HepG2 (cell line): ENCODE data around the gene ZBTB4. TPM values are rescaled to one million over a fixed set of nuclear protein-coding genes. Genes with fewer than 3 reads are reported as not detected.

Experiments
- BCL6 ChIP-seq: IDR thresholded peaks from 2 replicates; pipeline ENCODE4 v1.6.1; 2016; ENCODE audit warnings: missing genetic modification reagents, missing compliant biosample characterization
- FIP1L1 ChIP-seq: fragments of 200-400 bp; formaldehyde crosslinking; IDR thresholded peaks from 2 replicates; pipeline ENCODE4 v1.6.1; 2018; ENCODE audit warnings: low read depth, mild to moderate bottlenecking, low read length, moderate library complexity, borderline replicate concordance; ENCODE audit not compliant: insufficient read depth
- HIVEP1 ChIP-seq: sonication (generic); formaldehyde crosslinking; IDR thresholded peaks from 2 replicates; pipeline ENCODE4 v1.4.0; 2020; ENCODE audit warnings: mild to moderate bottlenecking, missing genetic modification reagents
- KAT7 ChIP-seq: IDR thresholded peaks from 2 replicates; pipeline ENCODE4 v1.6.1; 2018; ENCODE audit warnings: borderline replicate concordance, missing compliant biosample characterization
- MEF2D ChIP-seq: sonication (generic); formaldehyde crosslinking; IDR thresholded peaks from 2 replicates; pipeline ENCODE4 v1.5.1; 2020; ENCODE audit warnings: mild to moderate bottlenecking, missing genetic modification reagents
- POLR2A ChIP-seq, 2 experiments: IDR thresholded peaks; 2 replicates each; pipeline ENCODE4 v1.6.1; 2011; ENCODE audit warnings: low read depth in 2 of 2, low read length in 2 of 2, mild to moderate bottlenecking in 1 of 2, moderate library complexity in 1 of 2; ENCODE audit not compliant: insufficient read depth in 1 of 2
- ZMYM3 ChIP-seq: sonication (generic); formaldehyde crosslinking; IDR thresholded peaks from 2 replicates; pipeline ENCODE4 v1.5.1; 2020; ENCODE audit warnings: mild to moderate bottlenecking, missing genetic modification reagents
- ZNF251 ChIP-seq: sonication (generic); formaldehyde crosslinking; IDR thresholded peaks from 2 replicates; pipeline ENCODE4 v1.9.0; 2021; ENCODE audit warnings: mild to moderate bottlenecking, missing genetic modification reagents
- ZNF572 ChIP-seq: sonication (generic); formaldehyde crosslinking; IDR thresholded peaks from 2 replicates; pipeline ENCODE4 v1.5.1; 2020; ENCODE audit warnings: mild to moderate bottlenecking, missing genetic modification reagents
- ZNF589 ChIP-seq: sonication (generic); formaldehyde crosslinking; conservative IDR thresholded peaks from 2 replicates; pipeline ENCODE4 v1.8.0; 2022; ENCODE audit warnings: mild to moderate bottlenecking, moderate library complexity, missing genetic modification reagents
- ZNF652 ChIP-seq: IDR thresholded peaks from 2 replicates; pipeline ENCODE4 v1.6.1; 2016; ENCODE audit warnings: low read depth, borderline replicate concordance
- ZNF660 ChIP-seq: sonication (generic); formaldehyde crosslinking; IDR thresholded peaks from 2 replicates; pipeline ENCODE4 v1.5.1; 2020; ENCODE audit warnings: mild to moderate bottlenecking, low read depth, missing genetic modification reagents, borderline replicate concordance
- ZNF792 ChIP-seq: IDR thresholded peaks from 2 replicates; pipeline ENCODE4 v1.6.1; 2016
- polyA plus RNA-seq, 8 experiments: library from polyadenylated mRNA; depleted of rRNA in 3 of 8; stranded (reverse) in 7 of 8; unstranded in 1 of 8; fragments of >200 nt; fragmentation: Illumina TruSeq in 4 of 8; extraction: Trizol in 4 of 8; gene quantifications; 2 replicates each; pipeline versions ENCODE4 v1.2.1 to v1.2.3, GENCODE V29; 2011 to 2016; ENCODE audit warnings: low read depth in 4 of 8, missing spikeins in 1 of 8, mixed read lengths in 1 of 8; ENCODE audit not compliant: insufficient read depth in 1 of 8
- total RNA-seq, 5 experiments: library from RNA; depleted of rRNA; stranded (reverse); fragments of >200 nt; fragmentation: Illumina TruSeq; extraction: Trizol; gene quantifications; 2 replicates each; pipeline ENCODE4 v1.2.3, GENCODE V29; 2016; ENCODE audit warnings: low read depth in 1 of 5
- TF ChIP-seq, protein P1 (sequence below): IDR thresholded peaks from 2 replicates; pipeline ENCODE4 v1.6.1; 2016; ENCODE audit warnings: low read depth, control low read depth
- TF ChIP-seq, protein P2 (sequence below): sonication (generic); formaldehyde crosslinking; conservative IDR thresholded peaks from 2 replicates; pipeline ENCODE4 v1.5.0; 2020; ENCODE audit warnings: missing genetic modification reagents
- TF ChIP-seq, protein P3 (sequence below), 2 experiments: fragments of 450-650 bp in 1 of 2; sonication (generic) in 1 of 2; formaldehyde crosslinking; IDR thresholded peaks; 2 replicates each; pipeline versions ENCODE4 v1.5.0 to v1.8.0; 2020 to 2022; ENCODE audit warnings: mild to moderate bottlenecking in 1 of 2, missing genetic modification reagents in 1 of 2
- TF ChIP-seq, protein P4 (sequence below): sonication (generic); formaldehyde crosslinking; IDR thresholded peaks from 2 replicates; pipeline ENCODE4 v1.5.0; 2020; ENCODE audit warnings: mild to moderate bottlenecking, missing genetic modification reagents
- TF ChIP-seq, protein P5 (sequence below): sonication (generic); formaldehyde crosslinking; IDR thresholded peaks from 2 replicates; pipeline ENCODE4 v1.4.0; 2020; ENCODE audit warnings: mild to moderate bottlenecking, low read depth, missing genetic modification reagents
- TF ChIP-seq, protein P6 (sequence below): sonication (generic); formaldehyde crosslinking; IDR thresholded peaks from 2 replicates; pipeline ENCODE4 v1.8.1; 2023; ENCODE audit warnings: mild to moderate bottlenecking, missing genetic modification reagents

The ZBTB4 gene
- total and polyA plus RNA-seq, 2 of the 13 experiments (the other 11 are each of a cell fraction or from before 2014, with no cell fraction given), result 4.3 to 7.4 TPM

DNA sequence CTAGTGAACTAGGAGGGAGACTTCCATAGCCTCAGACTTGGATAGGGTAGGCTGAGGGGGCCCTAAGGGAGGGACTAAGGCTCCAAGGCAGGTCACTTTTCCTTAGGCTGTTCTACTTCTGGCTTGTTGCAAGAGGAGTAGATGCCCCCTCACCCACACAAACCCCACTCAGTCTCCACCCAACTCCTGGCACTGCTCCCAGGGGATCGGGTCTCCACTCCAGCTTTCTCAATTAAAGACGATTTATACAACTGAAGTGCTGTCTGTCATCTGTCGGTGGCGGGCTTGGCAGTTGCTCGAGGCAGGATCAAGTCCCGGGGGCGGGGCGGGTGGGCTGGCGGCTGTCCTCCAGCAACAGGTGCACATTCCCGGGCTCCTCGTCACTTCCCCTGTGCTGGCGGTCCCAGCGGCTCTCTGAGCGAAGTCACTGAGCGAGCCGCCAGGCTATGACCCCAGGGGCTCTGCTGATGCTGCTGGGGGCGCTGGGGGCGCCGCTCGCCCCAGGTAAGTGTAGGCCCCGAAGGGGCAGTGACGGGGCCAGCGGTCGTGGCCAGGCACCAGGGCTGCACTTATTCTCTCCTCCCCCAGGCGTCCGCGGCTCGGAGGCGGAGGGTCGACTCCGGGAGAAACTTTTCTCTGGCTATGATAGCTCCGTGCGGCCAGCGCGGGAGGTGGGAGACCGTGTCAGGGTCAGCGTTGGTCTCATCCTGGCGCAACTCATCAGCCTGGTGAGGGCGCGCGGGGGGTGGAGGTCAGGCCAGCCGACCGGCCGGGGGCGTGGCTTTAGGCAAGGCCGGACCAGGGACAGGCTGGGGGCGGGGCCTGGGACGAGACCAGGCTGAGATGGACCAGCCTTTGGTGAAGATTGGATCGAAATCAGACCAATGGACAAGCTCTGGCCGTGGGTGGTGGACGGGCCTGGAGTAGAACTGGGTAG, 34.5 kb downstream of the ZBTB4 start, which contains the start of gene CHRNB1 (continued):
- TF ChIP-seq, protein P1, sequence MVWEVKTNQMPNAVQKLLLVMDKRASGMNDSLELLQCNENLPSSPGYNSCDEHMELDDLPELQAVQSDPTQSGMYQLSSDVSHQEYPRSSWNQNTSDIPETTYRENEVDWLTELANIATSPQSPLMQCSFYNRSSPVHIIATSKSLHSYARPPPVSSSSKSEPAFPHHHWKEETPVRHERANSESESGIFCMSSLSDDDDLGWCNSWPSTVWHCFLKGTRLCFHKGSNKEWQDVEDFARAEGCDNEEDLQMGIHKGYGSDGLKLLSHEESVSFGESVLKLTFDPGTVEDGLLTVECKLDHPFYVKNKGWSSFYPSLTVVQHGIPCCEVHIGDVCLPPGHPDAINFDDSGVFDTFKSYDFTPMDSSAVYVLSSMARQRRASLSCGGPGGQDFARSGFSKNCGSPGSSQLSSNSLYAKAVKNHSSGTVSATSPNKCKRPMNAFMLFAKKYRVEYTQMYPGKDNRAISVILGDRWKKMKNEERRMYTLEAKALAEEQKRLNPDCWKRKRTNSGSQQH (CRISPR knock-in tag), result peak; percentile 22; the same call in 1 of the 2 replicates
- peak; percentile 68; the same call in 1 of the 2 replicates for TF ChIP-seq HIVEP1 (CRISPR knock-in tag)
- TF ChIP-seq, protein P2, sequence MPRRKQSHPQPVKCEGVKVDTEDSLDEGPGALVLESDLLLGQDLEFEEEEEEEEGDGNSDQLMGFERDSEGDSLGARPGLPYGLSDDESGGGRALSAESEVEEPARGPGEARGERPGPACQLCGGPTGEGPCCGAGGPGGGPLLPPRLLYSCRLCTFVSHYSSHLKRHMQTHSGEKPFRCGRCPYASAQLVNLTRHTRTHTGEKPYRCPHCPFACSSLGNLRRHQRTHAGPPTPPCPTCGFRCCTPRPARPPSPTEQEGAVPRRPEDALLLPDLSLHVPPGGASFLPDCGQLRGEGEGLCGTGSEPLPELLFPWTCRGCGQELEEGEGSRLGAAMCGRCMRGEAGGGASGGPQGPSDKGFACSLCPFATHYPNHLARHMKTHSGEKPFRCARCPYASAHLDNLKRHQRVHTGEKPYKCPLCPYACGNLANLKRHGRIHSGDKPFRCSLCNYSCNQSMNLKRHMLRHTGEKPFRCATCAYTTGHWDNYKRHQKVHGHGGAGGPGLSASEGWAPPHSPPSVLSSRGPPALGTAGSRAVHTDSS (CRISPR knock-in tag), result no peak
- TF ChIP-seq, protein P3, sequence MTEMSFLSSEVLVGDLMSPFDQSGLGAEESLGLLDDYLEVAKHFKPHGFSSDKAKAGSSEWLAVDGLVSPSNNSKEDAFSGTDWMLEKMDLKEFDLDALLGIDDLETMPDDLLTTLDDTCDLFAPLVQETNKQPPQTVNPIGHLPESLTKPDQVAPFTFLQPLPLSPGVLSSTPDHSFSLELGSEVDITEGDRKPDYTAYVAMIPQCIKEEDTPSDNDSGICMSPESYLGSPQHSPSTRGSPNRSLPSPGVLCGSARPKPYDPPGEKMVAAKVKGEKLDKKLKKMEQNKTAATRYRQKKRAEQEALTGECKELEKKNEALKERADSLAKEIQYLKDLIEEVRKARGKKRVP (CRISPR knock-in tag; IDR thresholded peaks at IDR 0.05), result peak in 1 of 2 experiments; percentile 24; a peak in 1 of 4 replicates
- TF ChIP-seq, protein P4, sequence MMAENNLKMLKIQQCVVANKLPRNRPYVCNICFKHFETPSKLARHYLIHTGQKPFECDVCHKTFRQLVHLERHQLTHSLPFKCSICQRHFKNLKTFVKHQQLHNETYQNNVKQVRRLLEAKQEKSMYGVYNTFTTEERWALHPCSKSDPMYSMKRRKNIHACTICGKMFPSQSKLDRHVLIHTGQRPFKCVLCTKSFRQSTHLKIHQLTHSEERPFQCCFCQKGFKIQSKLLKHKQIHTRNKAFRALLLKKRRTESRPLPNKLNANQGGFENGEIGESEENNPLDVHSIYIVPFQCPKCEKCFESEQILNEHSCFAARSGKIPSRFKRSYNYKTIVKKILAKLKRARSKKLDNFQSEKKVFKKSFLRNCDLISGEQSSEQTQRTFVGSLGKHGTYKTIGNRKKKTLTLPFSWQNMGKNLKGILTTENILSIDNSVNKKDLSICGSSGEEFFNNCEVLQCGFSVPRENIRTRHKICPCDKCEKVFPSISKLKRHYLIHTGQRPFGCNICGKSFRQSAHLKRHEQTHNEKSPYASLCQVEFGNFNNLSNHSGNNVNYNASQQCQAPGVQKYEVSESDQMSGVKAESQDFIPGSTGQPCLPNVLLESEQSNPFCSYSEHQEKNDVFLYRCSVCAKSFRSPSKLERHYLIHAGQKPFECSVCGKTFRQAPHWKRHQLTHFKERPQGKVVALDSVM (CRISPR knock-in tag), result 0 out of 2 replicates have a peak, but pooled peaks have one; percentile 51
- TF ChIP-seq ZNF652 (CRISPR knock-in tag), result no peak
- peak; percentile 15; the same call in 1 of the 2 replicates for TF ChIP-seq BCL6
- TF ChIP-seq, protein P5, sequence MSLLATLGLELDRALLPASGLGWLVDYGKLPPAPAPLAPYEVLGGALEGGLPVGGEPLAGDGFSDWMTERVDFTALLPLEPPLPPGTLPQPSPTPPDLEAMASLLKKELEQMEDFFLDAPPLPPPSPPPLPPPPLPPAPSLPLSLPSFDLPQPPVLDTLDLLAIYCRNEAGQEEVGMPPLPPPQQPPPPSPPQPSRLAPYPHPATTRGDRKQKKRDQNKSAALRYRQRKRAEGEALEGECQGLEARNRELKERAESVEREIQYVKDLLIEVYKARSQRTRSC, result no peak
- no peak; the same call in 1 of the 2 replicates for TF ChIP-seq ZMYM3 (CRISPR knock-in tag)
- 0 out of 2 replicates have a peak, but pooled peaks have one; percentile 48 for TF ChIP-seq ZNF251 (CRISPR knock-in tag)
- no peak for TF ChIP-seq ZNF660 (CRISPR knock-in tag)
- TF ChIP-seq MEF2D (CRISPR knock-in tag), result no peak
- TF ChIP-seq, protein P6, sequence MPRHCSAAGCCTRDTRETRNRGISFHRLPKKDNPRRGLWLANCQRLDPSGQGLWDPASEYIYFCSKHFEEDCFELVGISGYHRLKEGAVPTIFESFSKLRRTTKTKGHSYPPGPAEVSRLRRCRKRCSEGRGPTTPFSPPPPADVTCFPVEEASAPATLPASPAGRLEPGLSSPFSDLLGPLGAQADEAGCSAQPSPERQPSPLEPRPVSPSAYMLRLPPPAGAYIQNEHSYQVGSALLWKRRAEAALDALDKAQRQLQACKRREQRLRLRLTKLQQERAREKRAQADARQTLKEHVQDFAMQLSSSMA (CRISPR knock-in tag), result 0 out of 2 replicates have a peak, but pooled peaks have one; percentile 56
- no peak for TF ChIP-seq ZNF572 (CRISPR knock-in tag)
- peak in 1 of 2 experiments; percentile 76; a peak in 2 of 4 replicates for TF ChIP-seq POLR2A (IDR thresholded peaks at IDR 0.05; ENCODE audit: insufficient read depth in 1 of 2, low read depth in 2 of 2, low read length in 2 of 2)
- TF ChIP-seq FIP1L1, result peak; percentile 75; the same call in 1 of the 2 replicates
- TF ChIP-seq ZNF589, result no peak
- peak; percentile 75 for TF ChIP-seq ZNF792 (CRISPR knock-in tag)
- TF ChIP-seq KAT7, result peak; percentile 86; the same call in 1 of the 2 replicates
